Measurements from ENCODE around the gene FAM181A. TPM values are rescaled to one million over a fixed set of nuclear protein-coding genes. Genes with fewer than 3 reads are reported as not detected.

Gene FAM181A
- total RNA-seq, 1 experiment from 2014 or later: not detected

DNA sequence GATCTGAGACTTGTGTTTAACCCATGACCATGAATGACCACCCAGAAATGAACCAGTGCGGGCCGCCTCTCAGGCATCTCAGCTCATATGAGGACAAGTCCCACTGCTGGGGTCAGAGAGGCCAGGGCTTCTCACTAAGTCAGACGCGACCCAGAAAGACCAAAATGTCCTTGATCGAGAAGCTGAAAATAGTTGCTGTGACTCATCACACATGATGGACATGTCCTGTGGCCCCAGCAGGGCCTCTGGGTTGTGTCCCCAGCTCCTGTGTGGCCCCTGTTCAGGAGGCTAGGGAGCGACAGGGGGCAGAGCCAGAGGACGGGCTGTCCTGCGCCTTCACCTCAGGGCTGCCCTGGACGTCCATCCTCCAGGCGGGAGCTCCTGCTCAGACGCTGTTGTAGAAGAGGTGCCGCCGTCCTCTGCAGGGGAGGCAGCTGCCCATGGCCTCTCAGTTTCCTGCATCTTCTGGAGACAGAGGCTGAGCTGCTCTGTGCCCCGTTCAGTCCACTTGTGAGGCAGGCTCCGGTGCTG, 29.0 kb upstream of the FAM181A start:
- Histone ChIP-seq H3K4me3 (ENCODE audit: low read length) (no peak overlapping the region), H3K36me3 (ENCODE audit: low read depth, low read length) (no peaks in the 10 kb centered on the region), H3K9me3 (ENCODE audit: low read length) (no peaks in the 10 kb centered on the region), H3F3A (ENCODE audit: low read length, unreplicated experiment) (no peaks in the 10 kb centered on the region), H3K27me3 (ENCODE audit: low read length) (peaks cover 55% of the 10 kb centered on the region), H4K20me1 (ENCODE audit: low read length) (no peaks in the 10 kb centered on the region), H3K9ac (ENCODE audit: low read length) (no peak overlapping the region), H3K27ac (ENCODE audit: low read length) (no peak overlapping the region), H3K4me2 (ENCODE audit: low read length) (no peak overlapping the region), H3K9me2 (replicated peaks; ENCODE audit: low read length) (no peaks in the 10 kb centered on the region), H3K79me2 (ENCODE audit: low read length) (no peaks in the 10 kb centered on the region), H3K4me1 (ENCODE audit: insufficient read depth, low read length) (no peaks in the 10 kb centered on the region), H2AFZ (ENCODE audit: low read length) (no peak overlapping the region)
- TF ChIP-seq, protein P1, sequence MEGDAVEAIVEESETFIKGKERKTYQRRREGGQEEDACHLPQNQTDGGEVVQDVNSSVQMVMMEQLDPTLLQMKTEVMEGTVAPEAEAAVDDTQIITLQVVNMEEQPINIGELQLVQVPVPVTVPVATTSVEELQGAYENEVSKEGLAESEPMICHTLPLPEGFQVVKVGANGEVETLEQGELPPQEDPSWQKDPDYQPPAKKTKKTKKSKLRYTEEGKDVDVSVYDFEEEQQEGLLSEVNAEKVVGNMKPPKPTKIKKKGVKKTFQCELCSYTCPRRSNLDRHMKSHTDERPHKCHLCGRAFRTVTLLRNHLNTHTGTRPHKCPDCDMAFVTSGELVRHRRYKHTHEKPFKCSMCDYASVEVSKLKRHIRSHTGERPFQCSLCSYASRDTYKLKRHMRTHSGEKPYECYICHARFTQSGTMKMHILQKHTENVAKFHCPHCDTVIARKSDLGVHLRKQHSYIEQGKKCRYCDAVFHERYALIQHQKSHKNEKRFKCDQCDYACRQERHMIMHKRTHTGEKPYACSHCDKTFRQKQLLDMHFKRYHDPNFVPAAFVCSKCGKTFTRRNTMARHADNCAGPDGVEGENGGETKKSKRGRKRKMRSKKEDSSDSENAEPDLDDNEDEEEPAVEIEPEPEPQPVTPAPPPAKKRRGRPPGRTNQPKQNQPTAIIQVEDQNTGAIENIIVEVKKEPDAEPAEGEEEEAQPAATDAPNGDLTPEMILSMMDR (conservative IDR thresholded peaks at IDR 0.05; ENCODE audit: low read depth, low read length): no peak
- no peak for TF ChIP-seq EZH2 (IDR thresholded peaks at IDR 0.05; ENCODE audit: low read length, unreplicated experiment)
- no peak for TF ChIP-seq EZH2phosphoT487 (IDR thresholded peaks at IDR 0.05; ENCODE audit: borderline replicate concordance, low read length)
- intact Hi-C loops (cut with micrococcal nuclease): no loop called here
- no TSS peak for BruUV-seq (replicated peaks)
- ATAC-seq: no peak
- DNase-seq: no peak
- ChIA-PET CTCF (no interaction called here), POLR2A (ENCODE audit: unreplicated experiment) (no interaction called here)

GRCh38 chr14:93898731-93899130, 28.4 kb upstream of the FAM181A start:
- H3K4me3 ChIP-seq (ENCODE audit: low read length): no peak overlapping the region
- H3K27me3 ChIP-seq (ENCODE audit: low read length): peaks cover 55% of the 10 kb centered on the region
- no peaks in the 10 kb centered on the region for H3K9me3 ChIP-seq (ENCODE audit: low read length)
- H3K36me3 ChIP-seq (ENCODE audit: low read depth, low read length): no peaks in the 10 kb centered on the region
- ATAC-seq (no peak), DNase-seq (no peak)
- no peak overlapping the region for H3K9ac ChIP-seq (ENCODE audit: low read length)
- H3K27ac ChIP-seq (ENCODE audit: low read length): no peak overlapping the region
- TF ChIP-seq EZH2phosphoT487 (IDR thresholded peaks at IDR 0.05; ENCODE audit: borderline replicate concordance, low read length): no peak
- TF ChIP-seq, protein P1 (conservative IDR thresholded peaks at IDR 0.05; ENCODE audit: low read depth, low read length): no peak
- no TSS peak for BruUV-seq (replicated peaks)
- H3K9me2 ChIP-seq (replicated peaks; ENCODE audit: low read length): no peaks in the 10 kb centered on the region
- no peaks in the 10 kb centered on the region for H3K79me2 ChIP-seq (ENCODE audit: low read length)
- H3K4me2 ChIP-seq (ENCODE audit: low read length): no peak overlapping the region
- ChIA-PET POLR2A (ENCODE audit: unreplicated experiment) (no interaction called here), CTCF (no interaction called here)
- intact Hi-C loops (cut with micrococcal nuclease): no loop called here
- H2AFZ ChIP-seq (ENCODE audit: low read length): no peak overlapping the region
- no peaks in the 10 kb centered on the region for H3K4me1 ChIP-seq (ENCODE audit: insufficient read depth, low read length)
- H3F3A ChIP-seq (ENCODE audit: low read length, unreplicated experiment): no peaks in the 10 kb centered on the region
- H4K20me1 ChIP-seq (ENCODE audit: low read length): no peaks in the 10 kb centered on the region

- H3K9me2 ChIP-seq (replicated peaks; ENCODE audit: low read length): no peaks in the 10 kb centered on the region
- H3K9ac ChIP-seq (ENCODE audit: low read length): no peak overlapping the region
- BruUV-seq (replicated peaks): no TSS peak
- H3K4me1 ChIP-seq (ENCODE audit: insufficient read depth, low read length): no peaks in the 10 kb centered on the region
- H3K79me2 ChIP-seq (ENCODE audit: low read length): no peaks in the 10 kb centered on the region
- peaks cover 62% of the 10 kb centered on the region for H3K27me3 ChIP-seq (ENCODE audit: low read length)
- intact Hi-C loops (cut with micrococcal nuclease): no loop called here
- H3K36me3 ChIP-seq (ENCODE audit: low read depth, low read length): no peaks in the 10 kb centered on the region
- H3K4me3 ChIP-seq (ENCODE audit: low read length): no peak overlapping the region
- TF ChIP-seq EZH2phosphoT487 (IDR thresholded peaks at IDR 0.05; ENCODE audit: borderline replicate concordance, low read length) (no peak), EZH2 (IDR thresholded peaks at IDR 0.05; ENCODE audit: low read length, unreplicated experiment) (no peak)
- TF ChIP-seq, protein P1 (conservative IDR thresholded peaks at IDR 0.05; ENCODE audit: low read depth, low read length): no peak
- H3K27ac ChIP-seq (ENCODE audit: low read length): no peak overlapping the region
- H3F3A ChIP-seq (ENCODE audit: low read length, unreplicated experiment): no peaks in the 10 kb centered on the region
- H4K20me1 ChIP-seq (ENCODE audit: low read length): no peaks in the 10 kb centered on the region
- H3K4me2 ChIP-seq (ENCODE audit: low read length): no peak overlapping the region
- H3K9me3 ChIP-seq (ENCODE audit: low read length): no peaks in the 10 kb centered on the region
- DNase-seq (no peak), ATAC-seq (no peak)
- no peak overlapping the region for H2AFZ ChIP-seq (ENCODE audit: low read length)
- POLR2A ChIA-PET (ENCODE audit: unreplicated experiment): no interaction called here
- CTCF ChIA-PET: no interaction called here
These were observed 25.3 kb upstream of the FAM181A start for GRCh38 chr14:93901813-93902212.
